Stimulated activated CD4-positive, alpha-beta T cell treated with anti-CD3 and anti-CD28 coated beads, Interleukin-12 subunit alpha, Interleukin-12 subunit beta, amount 100 ng/mL, for 4 hours (primary cell): ENCODE data around the gene GAB1.

ENCODE experiments used
- DNase-seq: peaks from one replicate; pipeline ENCODE4 v3.0.0-alpha.2; 2020

GAB1 gene

DNA sequence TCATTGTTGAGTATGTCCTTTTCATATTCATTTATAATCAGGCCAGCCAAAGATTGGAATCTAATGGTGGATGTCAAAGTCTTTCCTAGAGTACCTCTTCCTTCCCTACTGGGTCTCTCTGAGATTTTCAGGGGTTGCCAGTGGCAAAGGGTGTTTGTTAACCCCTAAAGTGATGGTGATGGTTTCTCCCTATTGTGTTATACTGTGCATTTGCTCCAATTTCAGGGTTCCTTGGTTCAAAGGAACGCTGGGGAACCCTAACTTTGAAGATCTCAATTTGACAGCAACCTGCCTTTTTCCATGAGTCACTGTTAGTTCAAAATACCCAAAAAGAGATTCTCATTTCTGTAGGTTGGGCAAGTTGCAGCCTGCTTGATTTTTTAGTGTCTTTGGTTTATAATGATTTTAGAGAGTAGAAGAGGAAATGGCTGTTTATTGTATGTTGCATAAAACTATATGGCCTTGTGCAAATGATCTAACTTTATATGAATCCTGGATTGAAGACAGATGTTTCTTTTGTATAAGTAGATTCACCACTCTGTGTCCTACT, 23.0 kb downstream of the GAB1 start:
- no peak for DNase-seq

DNA sequence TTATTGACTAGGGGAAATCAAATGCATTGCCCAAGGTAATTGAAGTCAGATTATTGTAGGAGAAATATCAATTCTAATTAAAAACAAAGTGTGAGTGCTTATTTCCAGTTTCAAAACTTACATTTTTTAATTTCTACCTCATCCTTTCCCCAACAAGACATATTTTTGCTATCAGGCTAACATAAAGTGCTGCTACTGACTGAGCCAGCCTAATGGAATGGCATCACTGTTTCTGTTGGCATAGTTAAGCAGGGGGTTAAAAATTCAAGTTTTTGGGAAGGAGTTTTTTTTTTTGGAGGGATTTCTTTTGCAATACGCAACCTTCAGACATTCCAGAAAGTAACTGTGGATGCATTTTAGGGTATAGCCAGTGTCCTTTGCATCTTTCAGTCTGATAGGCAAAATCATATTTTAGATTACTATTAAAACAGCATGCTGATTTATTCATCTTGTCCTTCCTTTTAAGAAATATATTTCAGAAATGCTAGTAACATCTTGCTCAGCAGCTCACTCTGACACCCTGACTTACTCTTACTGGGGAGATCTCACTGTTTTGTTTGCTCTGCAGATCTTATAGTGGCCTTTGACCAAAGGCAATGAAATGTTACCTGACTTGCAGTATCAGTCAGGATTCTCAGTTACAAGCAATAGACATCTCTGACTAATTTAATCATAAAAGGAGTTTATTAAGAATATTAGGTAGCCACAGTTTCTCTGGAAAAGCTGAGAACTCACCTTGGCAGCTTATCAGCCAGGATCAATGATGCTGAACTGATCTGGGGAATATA, 24.4 kb downstream of the GAB1 start:
- no peak for DNase-seq

DNA sequence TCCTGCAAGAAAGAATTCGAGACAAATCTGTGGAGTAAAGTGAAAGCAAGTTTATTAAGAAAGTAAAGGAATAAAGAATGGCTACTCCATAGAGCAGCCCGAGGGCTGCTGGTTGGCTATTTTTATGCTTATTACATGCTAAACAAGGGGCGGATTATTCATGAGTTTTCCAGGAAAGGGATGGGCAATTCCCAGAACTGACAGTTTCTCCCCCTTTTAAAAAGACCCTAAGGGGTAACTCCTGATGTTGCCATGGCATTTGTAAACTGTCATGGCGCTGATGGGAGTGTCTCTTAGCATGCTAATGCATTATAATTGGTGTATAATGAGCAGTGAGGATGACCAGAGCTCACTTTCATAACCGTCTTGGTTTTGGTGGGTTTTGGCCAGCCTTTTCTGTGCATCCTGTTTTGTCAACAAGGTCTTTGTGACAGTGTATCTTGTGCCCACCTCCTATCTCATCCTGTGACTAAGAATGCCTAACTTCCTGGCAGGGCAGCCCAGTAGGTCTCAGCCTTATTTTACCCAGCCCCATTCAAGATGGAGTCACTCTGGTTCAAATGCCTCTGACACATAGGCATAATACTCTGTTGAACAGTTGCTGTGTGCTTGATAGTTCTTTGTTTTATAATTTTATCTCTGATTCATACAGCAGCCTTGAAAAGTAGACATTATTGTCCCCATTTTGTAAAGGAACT, 25.8 kb downstream of the GAB1 start:
- DNase-seq = no peak

DNA sequence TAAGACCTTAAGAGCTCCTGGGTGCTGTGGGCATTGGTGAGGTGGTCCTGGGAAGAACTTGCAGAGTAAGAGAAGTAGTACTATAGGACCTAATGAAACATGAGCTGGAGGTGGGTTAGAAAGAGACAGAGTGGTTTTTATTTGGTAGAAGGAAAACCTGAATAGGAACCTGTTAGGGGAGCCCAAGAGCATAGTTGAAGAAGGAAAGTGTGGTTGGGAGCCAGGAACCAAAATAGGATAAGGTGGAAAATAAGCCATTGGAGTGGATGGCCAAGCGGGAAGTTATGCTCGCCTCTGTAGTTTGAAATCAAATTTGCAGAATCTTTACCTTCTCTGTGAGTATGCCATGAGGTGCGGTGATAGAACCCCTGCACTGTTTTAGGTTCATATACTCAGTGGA, 26.7 kb downstream of the GAB1 start:
- DNase-seq = no peak

DNA sequence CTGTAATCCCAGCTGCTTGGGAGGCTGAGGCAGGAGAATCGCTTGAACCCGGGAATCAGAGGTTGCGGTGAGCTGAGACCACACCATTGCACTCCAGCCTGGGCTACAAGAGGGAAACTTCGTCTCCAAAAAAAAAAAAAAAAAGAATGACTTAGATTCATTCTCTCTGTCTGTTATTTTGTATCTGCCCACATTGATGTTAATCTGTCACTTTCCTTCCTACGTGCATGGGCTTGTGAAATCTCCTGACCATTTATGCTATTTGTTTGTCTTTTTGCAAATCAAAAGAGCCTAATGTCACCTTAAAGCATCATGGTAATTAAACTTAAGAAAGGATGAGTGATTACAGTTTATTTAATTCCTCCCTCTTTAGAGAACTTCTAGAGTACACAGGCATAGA, 27.4 kb downstream of the GAB1 start:
- DNase-seq = no peak

DNA sequence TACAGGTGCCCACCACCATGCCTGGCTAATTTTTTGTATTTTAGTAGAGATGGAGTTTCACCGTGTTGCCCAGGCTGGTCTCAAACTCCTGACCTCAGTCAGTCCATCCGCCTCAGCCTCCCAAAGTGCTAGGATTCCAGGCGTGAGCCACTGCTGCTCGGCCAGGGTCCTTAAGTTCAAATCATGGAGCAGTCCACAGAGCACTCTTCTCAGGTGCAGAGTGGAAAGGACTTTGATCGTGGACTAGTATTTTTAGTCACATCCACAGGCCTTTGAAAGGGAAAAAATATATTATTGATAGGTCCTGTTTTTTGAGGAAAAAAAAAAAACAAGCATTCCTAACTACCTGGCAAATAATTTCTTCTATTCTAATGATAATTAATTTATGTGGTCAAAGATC, 31.2 kb downstream of the GAB1 start:
- DNase-seq = no peak

DNA sequence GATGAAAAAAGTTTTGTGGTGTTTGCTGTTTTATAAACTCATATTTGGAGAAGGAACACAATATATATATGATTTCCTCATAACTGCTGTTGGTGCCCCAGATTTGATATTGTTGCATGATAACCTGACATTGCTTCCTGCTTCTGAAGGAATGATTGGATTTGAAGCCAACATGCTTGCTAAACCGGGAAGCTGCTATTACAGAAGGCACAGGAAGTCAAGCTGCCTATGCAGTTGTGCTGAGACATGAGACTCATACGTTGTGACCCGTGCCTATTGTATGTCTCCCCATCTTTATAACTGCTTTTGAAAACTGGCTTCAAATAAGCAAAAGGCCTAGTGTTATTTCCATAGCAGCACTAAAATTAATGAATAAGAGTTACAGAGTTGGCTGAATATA, 32.9 kb downstream of the GAB1 start:
- no peak for DNase-seq

DNA sequence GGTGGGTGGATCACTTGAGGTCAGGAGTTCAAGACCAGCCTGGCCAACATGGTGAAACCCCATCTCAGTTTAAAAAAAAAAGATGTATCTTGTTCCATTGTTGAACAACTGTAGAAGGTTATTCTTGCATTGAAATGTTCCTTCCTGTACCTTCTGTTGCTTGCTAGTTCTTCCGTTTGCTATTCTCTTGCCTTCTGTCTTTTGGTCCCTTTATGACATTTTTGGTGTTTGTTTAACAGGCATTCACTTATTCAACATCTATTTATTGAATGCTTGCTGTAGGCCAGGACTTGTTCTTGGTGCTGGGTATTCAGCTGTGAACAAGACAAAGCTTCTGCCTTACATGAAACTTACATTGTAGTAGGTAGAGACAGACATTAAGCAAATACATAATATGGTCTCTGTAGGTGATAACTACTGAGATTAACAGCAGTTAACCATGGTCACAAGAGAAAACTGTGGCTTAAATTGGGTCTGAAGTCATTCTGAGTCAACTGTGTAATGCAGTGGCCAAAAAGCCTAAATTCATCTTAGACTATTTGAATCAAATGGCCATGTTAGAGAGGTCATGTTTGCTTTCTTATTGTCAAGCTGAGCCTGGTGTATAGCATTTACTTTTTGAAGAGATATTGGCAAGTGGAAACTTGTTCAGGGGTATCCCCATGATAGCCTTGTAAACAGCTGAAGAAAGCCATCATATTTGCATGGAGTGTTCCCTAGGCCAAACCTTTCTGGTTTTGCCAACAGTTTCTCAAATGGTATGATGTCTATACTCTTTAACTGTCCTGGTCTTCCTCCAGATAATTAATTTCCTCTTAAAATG, 35.6 kb downstream of the GAB1 start:
- DNase-seq = no peak

DNA sequence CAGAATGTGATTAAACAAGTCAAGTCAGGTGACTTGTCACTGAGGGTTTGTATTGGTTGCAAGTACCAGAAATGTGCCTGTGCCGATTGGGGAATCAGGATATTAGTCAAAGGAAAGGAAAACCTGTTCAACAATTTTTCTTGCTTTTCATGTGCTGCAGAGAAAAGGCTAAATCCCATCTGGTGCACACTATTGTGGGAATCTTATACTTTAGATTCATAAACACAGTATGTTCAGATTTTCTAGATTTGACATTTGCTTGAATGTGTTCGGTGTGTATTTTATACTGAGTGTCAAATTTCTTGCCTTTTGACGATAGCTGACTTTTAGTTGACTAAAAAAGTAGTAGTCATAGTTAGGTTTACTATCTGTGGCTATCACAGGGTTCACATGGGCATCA, 37.6 kb downstream of the GAB1 start:
- no peak for DNase-seq

DNA sequence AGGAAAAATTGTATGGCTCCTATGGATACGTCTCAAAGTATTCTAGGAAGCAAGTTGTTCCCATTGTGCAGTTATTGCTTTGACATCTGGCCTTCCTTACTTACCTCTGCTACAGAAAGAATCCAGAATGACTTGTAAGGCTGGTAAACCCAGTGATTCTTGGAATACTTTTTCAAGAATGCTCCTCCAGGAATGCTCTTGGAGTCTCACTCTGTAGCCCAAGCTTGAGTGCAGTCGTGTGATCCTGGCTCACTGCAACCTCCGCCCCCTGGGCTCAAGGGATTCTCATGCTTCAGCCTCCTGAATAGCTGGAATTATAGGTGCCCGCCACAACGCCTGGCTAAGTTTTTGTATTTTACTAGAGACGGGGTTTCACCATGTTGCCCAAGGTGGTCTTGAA, 38.1 kb downstream of the GAB1 start:
- DNase-seq = no peak

DNA sequence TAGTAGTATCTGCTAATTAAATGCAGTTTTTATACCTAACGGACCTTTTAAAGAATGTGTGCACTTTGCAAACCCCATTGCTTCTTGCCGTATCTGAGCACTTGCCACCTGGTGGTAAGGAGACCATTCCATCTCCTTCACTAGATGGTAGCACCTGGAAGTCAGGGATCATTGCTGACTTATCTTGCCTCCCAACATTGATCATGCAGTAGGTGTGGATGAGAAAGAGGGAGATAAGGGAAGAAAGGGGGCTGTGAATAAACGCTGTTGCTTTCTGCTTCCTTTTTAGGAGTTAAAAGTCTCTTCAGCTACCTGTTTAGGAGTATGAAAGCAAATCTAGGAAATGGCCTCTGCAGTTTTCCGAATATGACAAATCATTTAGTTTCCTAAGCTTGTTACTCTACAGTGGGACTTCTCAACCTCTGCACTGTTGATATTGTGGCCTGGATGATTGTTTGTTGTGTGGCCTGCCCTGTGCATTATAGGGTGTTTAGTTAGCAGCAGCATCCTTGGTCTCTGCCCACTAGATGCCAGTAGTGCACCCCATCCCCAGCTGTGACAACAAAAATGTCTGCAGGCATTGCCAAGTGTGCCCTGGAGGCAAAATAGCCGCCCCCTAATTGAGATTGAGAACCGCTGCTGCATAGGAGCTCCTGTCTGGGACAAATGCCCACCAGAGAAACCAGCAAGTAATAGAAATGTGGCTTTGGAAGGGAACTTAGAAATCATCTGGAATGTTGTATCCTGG, 38.8 kb downstream of the GAB1 start:
- DNase-seq = no peak

DNA sequence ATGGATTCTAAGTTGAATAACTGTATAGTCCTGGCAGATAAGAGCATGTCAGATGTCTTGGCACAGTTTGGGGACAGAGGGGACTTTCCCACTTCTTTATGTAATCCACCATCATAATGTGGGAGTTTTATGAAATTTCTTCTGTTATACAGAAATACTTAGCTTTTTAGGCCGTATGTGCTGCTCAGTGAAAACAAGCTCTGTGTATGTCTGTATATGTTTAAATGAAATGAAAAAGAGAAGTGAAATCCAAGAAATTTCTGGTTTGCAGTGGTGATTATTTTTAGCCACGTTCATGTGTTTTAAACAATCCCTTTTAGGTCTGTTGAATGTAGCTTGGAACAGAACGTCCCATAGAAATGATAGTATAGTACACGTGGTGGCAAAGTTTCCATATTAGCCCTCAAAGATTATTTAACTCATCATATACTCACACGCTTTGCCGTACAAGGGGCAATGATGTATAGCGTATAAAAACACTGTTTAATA, 41.0 kb downstream of the GAB1 start:
- no peak for DNase-seq

DNA sequence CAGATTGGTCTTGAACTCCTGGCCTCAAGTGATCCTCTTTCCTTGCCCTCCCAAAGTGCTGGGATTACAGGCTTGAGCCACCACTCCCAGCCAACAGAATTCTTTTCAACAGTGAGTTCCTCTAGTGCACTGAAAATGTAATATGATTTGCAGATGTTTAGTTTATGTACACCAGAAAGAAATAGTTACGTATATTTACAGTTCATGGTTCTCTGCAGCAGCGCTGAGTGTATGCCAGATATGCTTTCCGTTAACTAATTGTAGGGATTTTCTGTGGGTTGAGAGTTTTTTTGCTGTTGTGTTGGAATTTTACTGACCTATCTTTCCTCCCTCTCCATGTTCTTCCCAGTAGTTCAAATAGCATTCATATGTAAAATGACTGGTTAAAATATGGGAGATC, 44.0 kb downstream of the GAB1 start:
- no peak for DNase-seq

DNA sequence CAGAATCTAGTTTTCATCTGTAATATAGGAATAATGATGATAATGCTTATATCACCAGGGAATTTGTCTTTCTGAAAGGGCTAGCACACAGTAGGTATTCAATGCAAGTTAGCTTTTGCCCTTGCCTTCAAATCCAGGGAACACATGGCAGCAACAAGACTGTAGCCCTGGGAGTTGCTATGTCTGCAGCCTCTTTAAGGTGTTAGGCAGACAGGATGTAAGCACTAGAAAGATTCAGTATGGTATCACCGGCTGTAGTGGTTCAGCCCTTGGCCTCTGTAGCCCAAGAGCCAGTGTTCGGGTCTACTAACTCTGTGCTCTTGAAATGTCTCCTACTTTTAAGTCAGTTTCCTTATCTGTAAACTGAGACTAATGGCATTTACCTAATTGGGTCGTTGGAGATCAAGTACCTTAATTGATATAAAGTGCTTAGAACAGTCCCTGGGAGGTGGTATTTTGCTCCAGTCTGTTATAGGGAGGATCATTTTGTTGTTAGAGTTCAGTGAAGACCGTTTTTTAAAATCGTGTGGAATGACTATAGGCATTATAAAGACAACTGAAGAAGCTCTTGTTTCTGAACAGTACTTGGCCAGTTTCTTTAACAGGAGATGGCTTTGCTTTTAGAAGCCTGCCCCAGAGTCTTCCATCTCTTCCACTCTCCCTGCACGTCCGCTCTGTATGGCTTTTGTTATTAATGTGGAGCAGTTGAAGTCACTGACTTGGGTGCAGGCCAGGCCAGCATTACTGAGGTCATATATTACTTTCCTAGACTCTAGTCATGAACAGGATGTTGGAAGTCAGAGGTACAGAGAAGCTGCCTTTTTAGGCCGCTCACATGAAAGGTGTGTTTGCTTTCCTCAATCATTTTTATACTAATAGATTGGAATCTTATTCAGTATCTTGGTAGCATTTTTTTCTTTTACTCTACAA, 44.8 kb downstream of the GAB1 start:
- DNase-seq = no peak

DNA sequence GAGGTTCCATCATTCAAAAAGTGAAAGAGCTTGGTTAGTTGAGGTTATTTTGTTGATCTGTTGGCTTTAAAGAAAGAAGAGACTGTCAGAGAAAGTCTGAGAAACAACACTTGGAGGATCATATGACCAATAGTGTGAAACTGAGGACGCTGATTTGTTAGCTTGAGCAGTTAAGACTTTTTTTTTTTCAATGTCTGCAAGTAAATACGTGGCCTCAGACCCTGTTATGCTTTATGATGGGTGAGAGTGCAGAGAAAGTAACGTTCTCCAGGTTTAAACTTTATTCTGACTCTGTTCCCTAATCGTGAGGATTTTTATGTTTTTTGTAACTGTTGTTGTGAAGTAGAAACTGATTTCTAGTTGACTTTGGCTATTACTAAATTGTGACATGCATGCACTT, 45.9 kb downstream of the GAB1 start:
- no peak for DNase-seq

DNA sequence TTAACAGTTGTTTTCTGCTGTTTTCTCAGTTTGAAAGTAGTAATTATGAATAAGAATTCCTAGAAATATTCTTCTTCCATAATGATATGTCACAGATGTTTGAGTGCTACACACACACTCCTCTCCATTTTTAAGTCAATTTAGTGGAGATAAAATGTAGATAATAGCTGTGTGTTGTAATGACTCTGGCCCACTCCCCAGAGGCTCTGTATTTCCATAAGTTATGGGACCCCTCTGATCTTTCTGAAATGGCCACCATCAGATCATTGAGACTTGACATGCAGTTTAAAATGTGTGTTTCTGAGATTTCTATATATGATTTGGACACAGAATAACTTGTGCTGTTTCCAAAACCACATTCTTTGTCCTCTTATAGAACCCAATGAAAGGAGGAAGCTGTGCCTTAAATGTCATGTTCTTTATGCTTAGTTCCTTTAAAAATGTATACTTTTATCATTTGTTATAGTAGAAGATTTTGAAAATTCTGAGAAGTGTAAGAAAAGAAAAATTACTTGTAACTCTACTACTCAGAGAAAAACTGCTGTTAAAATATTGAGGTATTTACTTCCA, 46.4 kb downstream of the GAB1 start:
- no peak for DNase-seq

DNA sequence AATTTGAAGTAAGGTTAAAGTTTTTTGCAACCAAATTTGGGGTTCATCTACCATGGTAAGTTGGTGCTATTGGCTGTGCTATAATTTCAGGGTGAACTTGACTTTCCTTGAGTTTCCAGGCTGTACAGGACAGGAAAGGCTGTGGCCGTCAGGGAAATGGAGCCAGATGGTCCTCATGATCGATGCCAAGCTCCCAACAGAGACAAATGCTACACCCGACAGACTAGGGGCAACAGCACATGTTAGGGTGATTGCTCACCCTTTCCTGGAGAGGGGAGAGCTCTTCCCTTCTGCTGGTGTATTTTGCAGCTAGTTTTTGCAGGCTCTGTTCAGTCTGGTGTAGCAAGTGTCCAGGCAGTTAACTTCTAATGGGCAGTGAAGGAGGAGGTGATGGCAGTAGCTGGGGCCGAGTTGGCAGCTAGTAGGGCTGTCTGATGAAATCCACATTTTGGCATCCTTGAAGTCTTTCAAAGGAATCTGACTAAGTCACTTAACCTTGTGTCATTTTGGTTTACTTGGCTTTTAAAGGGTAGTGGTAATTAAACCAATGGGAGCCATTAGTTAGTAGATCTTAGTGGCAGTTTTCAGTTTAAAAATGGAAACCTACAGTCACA, 47.8 kb downstream of the GAB1 start:
- DNase-seq = no peak

DNA sequence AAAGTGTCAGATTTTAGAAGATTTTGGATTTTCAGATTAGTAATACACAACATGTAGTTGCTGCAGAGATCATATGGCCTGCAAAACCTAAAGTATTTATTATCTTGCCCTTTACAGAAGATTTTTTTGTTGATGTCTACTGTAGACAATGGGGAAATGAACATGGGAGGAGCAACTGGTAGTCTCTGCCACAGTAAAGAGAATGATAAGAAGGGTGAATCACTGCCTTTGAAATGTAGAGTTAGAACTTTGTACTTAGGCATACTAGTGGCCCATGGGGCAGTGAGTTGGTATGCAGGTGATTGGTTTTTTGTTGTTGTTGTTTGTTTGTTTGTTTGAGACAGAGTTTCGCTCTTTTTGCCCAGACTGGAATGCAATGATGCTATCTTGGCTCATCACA, 50.1 kb downstream of the GAB1 start:
- no peak for DNase-seq

DNA sequence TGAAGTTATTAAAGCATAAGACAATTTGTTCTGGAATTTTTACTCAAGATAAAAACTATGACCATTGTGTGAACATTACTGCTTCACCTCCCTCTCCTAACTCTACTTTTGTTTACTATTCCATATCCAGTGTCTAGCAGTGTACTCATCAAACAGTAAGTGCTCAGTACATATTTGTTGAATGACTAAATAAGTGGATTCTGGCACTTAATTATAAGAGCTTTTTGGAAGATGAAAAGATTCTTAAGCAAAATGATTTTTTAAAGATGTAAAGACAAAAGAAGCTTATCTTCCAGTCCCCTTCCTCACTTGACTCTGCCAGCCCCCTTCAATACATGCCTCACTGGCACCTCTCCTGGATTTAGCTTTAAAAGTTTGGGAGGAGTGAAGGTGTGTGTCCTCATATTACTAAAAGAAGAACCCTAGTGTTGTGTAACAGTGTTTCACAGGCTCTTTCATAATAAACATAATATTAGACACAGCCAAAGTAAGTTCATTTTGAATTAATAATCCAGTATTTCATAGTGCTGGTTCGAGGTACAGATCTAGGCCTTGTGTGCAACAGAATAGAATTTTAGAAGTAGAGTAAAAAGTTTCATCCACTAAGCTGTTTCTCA, 53.0 kb downstream of the GAB1 start:
- no peak for DNase-seq

DNA sequence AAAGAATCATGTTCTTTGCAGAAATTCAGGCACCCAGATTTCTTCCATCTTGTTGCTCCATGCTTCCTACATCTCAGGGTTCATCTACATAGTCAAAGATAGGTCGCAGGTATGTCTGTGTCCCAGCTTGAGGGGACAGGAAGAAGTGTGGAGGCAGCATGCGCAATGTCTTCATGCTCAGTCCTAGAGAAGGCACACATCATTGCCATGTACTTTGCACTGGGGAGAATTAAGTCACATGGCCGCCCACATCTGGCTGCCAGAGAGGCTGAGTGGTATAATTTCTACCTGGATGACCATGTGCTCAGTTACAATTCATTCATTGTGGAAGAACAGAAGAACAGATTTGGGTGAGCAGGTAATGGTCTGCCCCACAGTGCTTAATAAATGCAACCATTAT, 54.1 kb downstream of the GAB1 start:
- DNase-seq = no peak
